ENCODE data around the gene ZNF593OS.
A peak's percentile ranks its signal among the peaks of the same experiment; 100 is the strongest.

ZNF593OS gene

DNA sequence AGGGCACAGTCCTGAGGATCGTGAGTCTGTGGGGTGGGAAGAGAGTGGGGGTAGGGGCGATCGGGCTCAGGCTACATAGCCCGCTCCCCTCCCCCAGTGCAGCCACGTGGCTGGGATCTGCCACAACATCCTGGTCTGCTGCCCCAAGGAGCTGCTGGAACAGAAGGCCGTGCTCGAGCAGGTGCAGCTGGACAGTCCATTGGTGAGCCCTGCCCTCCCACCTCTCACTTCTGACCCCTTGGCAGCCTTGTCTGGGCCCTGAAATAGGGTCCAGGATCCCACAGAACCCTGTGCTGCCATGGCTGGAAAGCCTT, 10.7 kb upstream of the ZNF593OS start:
- no peak for DNase-seq

DNA sequence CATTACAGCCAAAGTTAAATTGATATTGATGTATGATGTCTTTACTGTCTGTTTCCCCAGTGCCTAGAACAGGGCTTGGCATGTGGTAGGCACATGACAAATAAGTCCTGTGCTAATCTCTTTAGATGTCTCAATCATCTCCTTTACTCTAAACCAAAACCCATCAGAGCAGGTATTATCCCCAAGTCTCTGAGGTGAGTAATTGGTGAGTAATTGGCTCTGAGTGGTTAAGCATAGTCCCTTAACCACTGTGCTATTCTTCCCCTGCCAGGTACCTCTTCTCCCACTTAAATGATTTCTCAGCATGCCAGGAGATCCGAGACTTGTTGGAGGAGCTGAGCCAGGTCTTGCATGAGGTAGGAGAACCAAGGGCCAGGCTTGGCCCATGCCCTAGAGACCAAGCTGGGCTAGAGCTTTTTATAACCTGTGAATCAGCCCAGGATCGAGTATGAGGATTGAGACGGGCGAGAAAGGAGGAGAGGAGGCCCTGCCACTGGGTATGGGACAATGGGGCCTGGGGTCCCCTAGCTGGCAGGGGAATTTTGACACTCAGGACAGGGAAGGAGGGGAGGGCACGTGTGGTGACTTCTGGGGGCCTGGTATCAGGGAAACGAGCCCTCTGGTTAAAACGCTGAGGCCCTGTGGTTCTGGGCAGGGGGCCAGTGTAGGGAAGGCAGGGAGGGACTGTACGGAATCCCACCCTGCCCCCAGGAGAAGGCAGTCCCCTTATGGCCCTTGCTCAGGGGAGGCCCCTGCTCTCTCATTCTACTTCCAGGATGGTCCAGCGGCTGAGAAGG, 10.2 kb upstream of the ZNF593OS start:
- DNase-seq: no peak

DNA sequence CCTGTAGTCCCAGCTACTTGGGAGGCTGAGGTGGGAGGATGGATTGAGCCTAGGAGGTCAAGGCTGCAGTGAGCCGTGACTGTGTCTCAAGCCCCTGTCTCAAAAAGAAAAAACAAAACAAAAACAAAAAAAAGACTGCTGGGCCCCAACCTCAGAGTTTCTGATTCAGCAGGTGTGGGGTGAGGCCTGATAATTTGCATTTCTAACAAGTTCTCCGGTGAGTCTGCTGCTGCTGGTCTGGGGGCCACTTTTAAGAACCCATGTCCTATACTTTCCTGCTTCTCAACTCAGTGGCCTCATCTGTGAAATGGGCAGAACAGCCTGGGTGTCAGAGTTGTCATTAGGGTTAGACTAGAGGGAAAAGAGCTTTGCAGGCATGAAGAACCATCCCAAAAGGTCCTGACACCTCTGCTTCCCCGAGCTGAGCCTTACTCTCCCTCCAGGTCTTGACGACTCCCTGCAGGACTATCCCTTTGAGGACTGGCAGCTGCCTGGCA, 8.4 kb upstream of the ZNF593OS start:
- no peak for DNase-seq

DNA sequence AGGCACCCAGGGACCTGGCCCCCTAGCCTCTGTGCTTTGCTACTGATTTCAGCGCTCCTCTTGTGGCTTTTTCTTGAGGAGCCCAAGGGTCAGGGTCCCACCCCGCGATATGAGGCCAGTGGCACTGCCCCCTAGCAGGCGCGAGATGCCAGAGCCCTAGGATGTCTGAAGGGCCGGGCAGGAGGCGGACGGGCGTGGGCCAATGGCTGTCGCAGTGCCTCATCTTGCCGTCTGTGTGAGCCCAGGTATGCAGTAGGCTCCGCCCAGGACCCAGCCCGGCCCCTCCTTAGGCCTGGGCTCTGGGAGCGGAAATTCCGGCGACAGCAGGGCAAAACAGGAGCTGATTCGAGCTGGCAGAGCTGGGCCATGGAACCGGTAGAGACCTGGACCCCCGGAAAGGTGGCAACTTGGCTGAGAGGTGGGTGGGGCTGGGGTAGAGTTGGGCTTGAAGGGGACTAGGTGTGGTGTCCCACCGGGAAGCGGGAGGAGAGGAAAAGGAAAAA, 5.6 kb upstream of the ZNF593OS start, which contains the start of gene CNKSR1:
CNKSR1 (plus strand) TSS at position 310 of the 503 bp plus-strand sequence; CDS start at position 367, 57 bp downstream.
- DNase-seq: no peak

DNA sequence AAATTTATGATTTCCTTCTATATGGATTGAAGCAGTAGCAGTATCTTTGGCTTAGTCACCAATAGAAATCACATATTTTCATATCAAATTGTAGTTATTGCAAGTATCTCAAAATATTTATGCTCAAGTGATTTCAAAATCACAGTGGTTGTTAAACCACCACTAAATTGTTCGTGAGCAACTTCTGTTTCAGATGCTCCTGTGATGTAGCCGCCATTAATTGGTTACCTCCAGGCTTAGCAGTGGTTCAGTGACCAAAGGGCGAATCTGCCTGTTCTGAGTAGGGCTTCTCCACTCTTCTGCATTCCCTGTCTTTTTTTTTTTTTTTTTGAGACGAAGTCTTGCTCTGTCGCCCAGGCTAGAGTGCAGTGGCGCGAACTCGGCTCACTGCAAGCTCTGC, 3.7 kb upstream of the ZNF593OS start:
- no peak for DNase-seq

DNA sequence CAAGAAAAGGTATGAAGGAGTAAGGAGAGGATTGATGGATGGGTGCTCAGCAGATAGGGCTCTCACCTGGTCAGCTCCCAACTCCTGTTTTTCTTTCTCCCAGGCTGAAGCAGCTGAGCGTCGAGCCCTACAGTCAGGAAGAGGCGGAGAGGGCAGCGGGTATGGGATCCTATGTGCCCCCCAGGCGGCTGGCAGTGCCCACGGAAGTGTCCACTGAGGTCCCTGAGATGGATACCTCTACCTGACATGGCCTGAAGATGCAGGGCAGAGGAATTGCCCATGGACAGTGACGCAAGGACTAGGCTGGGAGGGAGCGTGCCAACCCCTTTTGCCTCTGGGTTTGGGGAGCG, 1.2 kb downstream of the ZNF593OS start:
- no peak for DNase-seq

DNA sequence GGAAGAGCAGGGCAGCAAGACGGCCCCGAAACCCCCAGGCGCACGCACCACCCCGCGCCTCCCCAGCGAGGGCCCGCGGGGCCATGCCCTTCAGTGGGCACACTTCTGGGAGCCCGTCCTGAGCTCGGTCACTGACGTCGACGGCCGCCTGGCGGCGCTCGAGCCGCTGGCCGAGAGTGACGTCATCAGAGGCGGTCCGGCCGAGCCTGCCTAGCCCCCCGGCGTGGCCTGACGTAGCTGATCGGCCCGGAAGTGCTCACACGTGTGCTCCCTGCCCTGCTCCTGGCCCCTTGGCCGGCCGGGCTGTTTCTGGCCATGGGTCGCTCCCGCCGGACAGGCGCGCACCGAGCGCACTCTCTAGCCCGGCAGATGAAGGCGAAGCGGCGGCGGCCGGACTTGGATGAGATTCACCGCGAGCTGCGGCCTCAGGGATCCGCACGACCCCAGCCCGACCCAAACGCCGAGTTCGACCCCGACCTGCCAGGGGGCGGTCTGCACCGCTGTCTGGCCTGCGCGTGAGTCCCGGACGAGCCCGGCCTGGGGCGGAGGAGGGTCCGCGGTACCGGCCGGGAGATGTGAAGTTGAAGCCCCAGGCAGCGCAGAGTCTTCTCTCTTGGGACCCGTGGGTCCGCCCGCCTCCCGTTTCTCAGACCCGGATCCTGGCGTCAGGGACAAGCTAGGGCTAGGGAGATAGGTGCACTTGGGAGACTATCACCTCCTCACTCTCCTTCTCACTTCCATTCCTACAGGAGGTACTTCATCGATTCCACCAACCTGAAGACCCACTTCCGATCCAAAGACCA, 1.8 kb downstream of the ZNF593OS start, which contains the start of gene ZNF593:
ZNF593 (plus strand) TSS at position 240 of the 803 bp plus-strand sequence; CDS start at position 316, 76 bp downstream.
- DNase-seq: peak; percentile 95

DNA sequence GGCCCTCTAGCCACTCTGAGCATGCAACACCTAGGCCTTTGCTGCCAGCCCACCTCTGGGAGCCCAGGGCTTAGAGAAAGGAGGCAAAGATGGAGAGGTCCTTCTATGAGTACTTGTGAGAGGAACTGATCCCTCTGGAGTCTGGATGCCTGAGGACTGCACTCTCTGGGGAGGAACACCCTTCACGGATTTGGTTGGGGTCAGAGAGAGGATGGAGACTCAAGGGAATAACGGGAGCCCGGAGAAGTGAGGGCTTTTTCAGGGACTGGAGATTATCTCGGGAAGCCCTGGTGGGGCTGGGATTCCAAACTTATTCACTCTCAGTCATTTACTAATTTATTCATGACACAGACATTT, 2.5 kb downstream of the ZNF593OS start:
- no peak for DNase-seq

DNA sequence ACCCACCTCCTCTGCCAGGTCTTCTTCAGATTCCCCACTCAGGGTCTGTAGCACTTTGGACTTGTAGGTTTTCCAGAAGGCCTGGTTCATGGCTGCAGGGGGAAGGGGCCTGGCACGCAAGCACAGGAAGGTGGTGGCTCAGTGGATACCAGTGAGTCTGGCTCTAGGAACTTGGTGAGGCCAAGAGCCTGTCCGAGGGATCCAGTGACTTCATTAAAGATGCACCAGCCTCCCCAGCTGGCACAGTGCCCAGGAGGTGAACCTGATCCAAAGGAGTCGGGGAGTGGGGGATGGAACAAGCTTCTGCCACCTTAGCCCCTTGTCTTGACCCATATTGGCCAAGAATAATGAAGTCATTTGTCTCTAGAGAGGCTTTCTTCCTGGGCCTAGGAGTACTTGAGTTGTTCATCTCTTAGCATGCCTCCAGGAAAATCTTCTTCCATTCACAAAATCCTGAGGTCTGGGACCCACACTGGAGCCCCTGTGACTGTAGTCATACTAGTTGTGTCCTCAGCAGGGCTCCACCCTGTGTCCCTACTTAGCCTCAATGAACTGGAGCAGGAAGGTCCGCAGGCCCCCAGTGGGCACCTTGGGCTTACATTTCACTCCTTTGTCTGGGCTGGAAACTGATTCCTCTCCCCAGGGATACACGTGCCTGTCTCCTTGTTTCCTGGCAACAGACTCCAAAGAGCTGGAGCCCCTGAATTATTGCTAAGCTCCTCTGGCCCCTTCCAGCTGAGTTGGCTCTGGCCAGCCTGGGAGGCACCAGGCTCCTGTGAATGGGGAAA, 3.0 kb downstream of the ZNF593OS start, which contains the start of gene C1orf232:
C1orf232 (minus strand) TSS at position 554 of the 788 bp plus-strand sequence; CDS start at position 90, 464 bp downstream.
- peak; percentile 84 for DNase-seq

DNA sequence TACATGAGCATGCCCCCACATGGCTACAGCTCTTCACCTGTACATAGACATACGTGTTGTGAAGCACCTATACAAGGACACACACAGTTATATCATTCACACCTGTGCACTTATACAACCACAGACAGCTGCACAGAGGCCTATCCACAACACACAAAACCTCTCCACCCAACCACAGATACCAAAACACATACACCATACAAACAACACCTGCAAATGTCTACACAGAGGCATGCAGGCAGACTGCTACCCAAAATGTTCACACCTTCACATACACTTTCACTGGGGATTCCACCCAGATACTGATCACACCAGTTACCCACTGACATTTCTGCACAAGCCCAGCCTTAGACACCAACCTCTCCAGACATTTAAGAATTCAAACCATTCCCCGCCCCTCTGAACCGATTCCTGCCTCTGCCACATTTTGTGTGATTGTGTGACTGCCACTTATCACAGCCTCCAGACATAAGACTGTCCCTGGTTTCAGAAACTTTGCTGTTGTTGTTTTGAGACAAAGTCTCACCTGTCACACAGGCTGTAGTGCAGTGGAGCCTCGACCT, 4.8 kb downstream of the ZNF593OS start:
- DNase-seq: no peak

DNA sequence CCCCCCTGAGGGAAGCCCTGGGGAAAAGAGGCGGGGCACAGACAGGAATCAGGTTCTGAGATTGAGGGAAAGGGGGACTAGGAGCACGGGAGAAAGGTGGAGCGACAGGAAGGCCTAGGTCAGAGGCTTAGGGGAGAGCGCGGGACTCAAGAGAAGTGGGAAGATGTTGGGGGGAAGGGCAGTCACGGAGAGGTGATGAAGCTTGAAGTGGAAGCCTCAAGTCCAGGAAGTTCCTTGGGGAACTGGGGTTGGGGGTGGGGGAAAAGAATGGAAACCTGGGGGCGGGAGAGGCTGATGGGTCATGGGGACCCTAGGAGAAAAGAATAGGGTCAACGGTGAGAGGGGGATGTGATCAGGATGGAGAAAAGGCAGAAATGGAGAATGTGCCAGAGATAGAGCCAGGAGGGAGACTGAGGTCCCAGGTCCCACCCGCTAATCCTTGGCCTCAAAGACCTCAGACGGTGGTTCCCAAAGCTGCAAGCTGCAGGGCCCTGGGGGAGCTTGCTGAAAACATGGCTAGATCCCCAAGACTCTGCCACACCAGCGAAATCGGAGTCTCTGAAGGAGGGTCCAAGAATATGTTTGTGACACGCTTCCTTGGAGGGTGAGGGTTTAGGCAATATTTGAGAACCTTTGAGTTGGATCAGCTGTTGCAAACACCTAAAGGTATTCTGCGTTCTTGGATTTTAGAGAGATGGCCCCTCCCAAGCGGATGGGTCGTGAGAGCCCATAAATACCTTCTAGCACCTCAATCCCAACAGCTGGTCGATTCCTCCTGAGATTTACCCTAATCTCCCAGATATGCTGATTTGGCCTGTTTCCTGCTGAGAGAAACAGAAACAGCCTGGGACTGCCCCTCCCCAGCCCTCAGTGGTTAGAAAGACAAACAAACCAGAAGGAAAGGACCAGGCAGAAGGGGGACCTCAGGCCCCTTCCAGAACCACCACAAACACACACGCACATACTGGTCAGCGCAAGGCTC, 6.5 kb downstream of the ZNF593OS start:
- no peak for DNase-seq

DNA sequence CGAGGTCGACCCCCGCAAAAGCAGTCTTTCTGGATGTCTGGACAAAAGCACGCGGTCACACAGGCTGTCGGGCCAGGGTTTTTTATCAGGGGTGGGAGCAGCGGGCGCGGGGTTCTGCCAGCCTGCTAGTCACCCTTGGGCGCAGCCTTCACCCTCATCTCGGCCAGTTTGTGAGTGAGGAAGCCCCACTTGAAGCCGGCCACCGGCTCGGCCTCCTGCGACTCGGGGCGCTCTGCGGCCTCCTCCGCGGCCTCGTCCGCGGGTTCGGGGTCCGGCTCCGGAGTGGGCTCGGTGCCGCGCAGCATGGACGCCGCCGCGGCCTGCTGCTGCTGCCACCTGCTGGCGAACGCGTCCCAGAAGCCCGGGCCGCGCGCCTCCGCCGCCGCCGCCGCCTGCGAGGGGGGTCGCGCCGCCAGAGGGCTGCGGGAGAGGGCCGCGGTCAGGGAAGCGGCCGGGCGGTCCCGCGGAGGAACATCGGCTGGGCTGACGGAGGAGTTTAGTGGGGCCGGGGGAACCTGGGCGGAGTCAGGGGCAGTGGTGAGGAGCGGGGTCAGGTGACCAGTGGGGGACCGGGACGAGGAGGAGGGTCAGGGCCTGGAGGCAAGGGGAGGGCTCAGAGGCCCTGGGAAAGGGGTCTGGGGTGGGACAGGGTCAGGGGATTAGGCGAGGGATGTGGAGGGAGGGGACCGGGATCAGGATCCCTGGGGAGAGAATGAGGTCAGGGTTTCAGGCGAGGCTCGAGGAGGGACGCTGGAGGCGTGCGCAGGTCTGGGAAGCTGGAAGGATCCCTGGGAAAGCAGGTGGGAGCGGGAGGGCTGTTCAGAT, 7.4 kb downstream of the ZNF593OS start:
- DNase-seq: peak; percentile 83

DNA sequence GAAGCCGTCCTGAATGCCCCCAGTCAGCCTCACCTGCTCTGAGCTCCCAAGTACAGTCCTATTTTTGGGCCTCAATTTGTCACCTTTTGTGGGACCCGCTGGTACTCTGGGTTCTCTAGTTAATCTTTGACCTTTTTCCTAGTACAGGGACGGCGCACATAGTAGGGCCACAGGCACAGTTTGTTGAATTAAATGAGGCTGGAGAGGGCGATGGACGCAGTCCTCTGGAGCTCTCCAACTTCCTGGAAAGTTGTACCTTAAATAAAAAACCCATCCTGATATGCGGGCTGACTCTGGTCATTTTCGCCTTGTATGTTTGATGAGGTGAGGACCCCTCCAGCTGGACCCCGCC, 8.0 kb downstream of the ZNF593OS start:
- no peak for DNase-seq

DNA sequence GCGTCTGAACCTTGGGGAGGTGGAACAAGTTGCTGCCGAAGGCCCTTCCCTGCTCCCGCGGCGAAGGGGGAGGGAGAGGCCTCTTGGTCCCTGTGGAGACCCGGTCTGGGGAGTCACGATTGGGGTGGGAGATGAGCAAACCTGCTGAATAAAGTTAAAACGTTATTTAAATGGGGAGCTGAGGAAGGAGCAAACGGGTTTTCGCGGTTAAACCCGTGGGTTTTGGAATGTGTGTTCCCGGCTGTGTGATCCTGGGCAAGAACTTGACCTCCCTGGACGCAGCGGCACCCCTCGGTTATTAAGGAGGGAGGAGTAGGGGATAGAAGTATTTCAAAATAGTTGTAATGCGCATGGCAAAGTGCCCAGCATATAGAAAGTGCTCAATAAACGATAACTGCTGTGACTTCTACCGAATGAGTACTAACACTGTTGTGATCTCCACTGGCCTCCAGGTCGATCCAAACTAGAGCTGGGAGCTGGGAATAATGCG, 9.4 kb downstream of the ZNF593OS start:
- DNase-seq: no peak

DNA sequence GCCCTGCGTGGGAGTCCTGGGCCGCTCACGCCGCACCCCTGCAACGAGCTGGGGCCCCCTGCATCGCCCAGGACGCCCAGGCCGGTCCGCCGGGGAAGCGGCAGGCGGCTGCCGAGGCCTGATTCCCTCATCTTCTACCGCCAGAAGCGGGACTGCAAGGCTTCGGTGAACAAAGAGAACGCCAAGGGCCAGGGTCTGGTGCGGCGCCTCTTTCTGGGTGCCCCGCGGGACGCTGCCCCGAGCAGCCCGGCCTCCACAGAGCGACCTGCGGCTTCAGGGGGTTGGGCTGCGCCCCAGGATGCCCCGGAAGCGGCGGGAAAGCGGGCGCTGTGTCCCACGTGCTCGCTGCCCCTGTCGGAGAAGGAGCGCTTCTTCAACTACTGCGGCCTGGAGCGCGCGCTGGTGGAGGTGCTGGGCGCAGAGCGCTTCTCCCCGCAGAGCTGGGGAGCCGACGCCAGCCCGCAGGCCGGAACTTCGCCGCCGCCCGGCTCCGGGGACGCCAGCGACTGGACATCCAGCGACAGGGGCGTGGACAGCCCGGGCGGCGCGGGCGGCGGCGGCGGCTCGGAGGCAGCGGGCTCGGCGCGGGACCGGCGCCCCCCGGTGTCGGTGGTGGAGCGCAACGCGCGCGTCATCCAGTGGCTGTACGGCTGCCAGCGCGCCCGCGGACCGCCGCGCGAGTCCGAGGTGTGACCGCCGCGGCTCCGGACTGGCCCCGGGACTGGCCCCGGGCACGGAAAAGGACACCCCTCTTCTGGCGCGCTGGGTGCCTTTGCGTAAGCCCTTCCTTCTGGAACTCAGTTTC, 10.0 kb downstream of the ZNF593OS start:
- DNase-seq: peak; percentile 86

DNA sequence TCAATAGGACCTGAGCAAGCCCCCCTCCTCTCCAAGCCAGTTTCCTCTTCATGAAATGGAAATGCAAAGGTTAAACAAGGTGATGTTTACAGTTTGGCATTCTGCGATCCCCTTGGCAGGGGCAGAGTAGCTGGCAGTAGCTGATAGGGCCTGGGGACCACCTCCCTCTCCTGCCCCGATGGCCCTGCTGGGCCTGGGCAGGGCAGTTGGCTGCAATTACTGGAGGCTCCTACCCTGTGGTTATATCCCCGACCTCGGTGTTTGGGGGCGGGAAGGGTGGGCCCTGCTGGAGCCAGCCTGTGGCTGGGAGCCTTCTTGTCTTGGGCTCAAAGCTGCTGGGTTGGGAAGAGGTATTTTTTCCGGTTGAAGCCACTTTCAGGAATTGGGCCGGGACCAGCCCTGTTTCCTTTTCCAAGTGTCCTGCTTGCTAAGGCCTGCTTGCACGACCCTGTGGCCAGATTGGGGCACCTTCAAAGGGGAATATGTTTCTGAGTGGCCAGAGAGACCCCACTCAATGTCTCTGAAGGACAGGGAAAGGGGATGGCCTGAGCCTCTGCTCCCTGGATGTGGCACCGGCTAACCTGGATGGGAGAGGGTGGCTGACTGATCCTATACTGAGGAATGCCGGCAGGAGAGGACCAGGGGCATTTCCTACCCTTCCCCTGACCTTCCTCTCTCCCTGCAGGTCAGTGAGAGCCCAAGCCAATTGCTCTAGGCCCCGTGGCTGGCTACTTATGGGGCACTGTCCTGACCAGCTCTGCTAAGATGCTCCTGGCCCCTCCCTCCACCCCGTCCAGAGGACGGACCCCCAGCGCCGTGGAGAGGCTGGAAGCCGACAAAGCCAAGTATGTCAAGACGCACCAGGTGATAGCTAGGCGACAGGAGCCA, 10.9 kb downstream of the ZNF593OS start:
- DNase-seq: no peak

DNA sequence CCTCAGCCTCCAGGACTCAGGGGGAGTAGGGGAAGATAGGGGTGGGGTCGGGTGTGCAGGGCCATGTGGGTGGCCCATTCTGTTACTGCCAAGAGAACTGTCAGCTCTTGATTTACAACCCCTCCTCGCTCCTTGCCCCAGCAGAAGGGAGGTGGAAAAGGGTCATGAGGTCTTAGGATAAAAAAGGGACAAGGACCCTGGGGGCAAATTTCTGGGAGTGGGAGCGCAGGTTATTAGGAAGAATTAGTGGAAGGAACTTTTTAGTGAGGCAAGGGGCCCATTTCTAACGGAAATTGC, 11.9 kb downstream of the ZNF593OS start:
- no peak for DNase-seq

DNA sequence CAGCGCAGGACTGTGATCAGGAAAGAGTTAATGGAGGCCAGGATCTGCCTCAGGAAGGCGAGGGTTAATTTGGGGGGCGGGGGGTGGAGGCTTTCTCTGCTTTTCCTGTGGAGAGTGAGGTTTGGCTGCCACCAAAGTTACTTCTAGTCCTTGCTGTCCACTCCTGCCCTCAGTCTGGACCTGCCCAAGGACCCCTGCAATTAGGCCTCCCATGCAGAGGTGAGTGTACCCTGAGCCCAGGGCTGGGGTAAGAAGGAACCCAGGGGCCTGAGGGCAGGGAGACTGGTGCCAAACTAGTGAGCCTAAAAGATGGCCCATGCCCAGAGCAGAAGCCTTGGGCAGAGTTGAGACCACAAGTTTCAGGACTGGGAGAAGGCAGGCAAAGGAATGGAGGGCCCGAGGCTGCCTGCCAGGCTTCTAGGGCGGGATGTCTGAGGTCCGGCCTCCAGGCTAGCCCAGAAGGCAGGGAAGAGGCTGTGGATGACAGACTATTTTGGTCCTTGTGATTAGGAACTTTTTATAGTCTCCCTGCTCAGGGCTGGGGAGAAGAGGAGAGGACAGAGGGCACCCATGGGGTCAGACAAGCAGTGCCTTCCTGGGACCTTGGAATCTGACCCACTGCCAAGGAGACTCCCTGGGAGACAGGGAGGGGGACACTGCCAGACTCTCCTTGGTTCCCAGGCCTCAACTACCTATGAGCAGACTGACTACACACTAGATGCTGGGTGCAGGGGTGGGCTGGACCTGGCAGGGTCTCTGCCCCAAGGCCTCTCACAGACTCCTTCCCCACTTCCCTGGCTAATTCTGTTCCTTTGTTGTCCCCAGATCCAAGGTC, 12.5 kb downstream of the ZNF593OS start, which contains the start of gene FAM110D:
FAM110D (plus strand) TSS at position 172 of the 835 bp plus-strand sequence. CDS start 2,213 bp downstream, outside the sequence.
- no peak for DNase-seq
